Skeletal muscle tissue (tissue), 5 donors: ENCODE measurements around the gene THAP12. TPM values are rescaled to one million over a fixed set of nuclear protein-coding genes. Genes with fewer than 3 reads are reported as not detected.

Experiments
- H3K27ac ChIP-seq: one replicate; pipeline ENCODE4 v1.7.0; 2013; ENCODE audit warnings: mild to moderate bottlenecking, low read depth, low read length, inconsistent platforms
- H3K27me3 ChIP-seq, 3 donors: one replicate each; pipeline ENCODE4 v1.7.0; 2013; ENCODE audit warnings: low read length in 3 of 3; ENCODE audit not compliant: control insufficient read depth in 3 of 3, insufficient read depth in 3 of 3
- H3K36me3 ChIP-seq, 3 donors: one replicate each; pipeline ENCODE4 v1.7.0; 2013; ENCODE audit warnings: low read length in 3 of 3; ENCODE audit not compliant: control insufficient read depth in 3 of 3, insufficient read depth in 3 of 3
- H3K4me1 ChIP-seq, 3 donors: one replicate each; pipeline ENCODE4 v1.7.0; 2013; ENCODE audit warnings: low read length in 3 of 3, mild to moderate bottlenecking in 3 of 3; ENCODE audit not compliant: control insufficient read depth in 3 of 3, insufficient read depth in 3 of 3
- H3K4me3 ChIP-seq, 3 donors: one replicate each; pipeline ENCODE4 v1.7.0; 2013; ENCODE audit warnings: low read length in 3 of 3
- H3K9ac ChIP-seq, 3 donors: one replicate each; pipeline ENCODE4 v1.7.0; 2013; ENCODE audit warnings: low read length in 3 of 3, mild to moderate bottlenecking in 3 of 3, moderate library complexity in 2 of 3, low read depth in 1 of 3
- H3K9me3 ChIP-seq, 3 donors: one replicate each; pipeline ENCODE4 v1.7.0; 2013; ENCODE audit warnings: low read length in 3 of 3; ENCODE audit not compliant: control insufficient read depth in 3 of 3
- small RNA-seq: library from RNA; depleted of rRNA; stranded (forward); fragments of <200 nt; gene quantifications from one replicate; pipeline ENCODE3, GENCODE V24; 2014
- total RNA-seq: library from RNA; depleted of rRNA; stranded (reverse); fragments of >200 nt; gene quantifications from one replicate; pipeline ENCODE4 v1.2.3, GENCODE V29; 2014
- donor health status: Osteomylitis.

The THAP12 gene
- total RNA-seq, 1 donor from 2014 or later, result 35.5 TPM

- peaks cover 0 to 2% (median 2%) of the 10 kb centered on the region in 3 donors for H3K4me1 ChIP-seq
- H3K27me3 ChIP-seq, result peaks cover 0 to 5% (median 0%) of the 10 kb centered on the region in 3 donors
- H3K4me3 ChIP-seq, result no peak overlapping the region
- no peak overlapping the region for H3K9ac ChIP-seq
- no peaks in the 10 kb centered on the region for H3K36me3 ChIP-seq
- H3K9me3 ChIP-seq, result no peaks in the 10 kb centered on the region
- H3K27ac ChIP-seq, result no peak overlapping the region
Measured at GRCh38 chr11:76313913-76314740, 66.8 kb downstream of the THAP12 start.

DNA sequence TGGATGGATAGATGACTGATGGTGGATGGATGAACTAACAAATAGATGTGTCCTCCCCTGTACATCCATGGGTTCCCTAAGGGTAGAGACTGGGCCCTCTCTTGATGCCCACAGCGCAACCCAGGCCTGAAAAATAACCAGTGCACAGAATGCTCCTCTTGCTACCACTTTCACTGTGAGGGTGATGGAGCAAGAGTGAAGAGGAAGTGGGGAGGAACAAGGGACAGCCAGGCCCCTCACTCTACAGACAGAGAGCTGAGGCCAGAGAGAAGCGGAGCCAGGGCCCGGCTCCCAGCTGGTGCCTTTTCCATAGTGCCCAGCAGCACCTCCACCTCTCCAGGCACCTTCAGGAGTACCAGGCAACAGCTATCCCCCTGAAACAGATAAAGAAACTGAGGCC lies 67.7 kb downstream of the THAP12 start:
- Histone ChIP-seq H3K4me3 (no peak overlapping the region), H3K9ac (no peak overlapping the region), H3K27me3 (peaks cover 0 to 5% (median 0%) of the 10 kb centered on the region in 3 donors), H3K9me3 (no peaks in the 10 kb centered on the region), H3K27ac (no peak overlapping the region), H3K36me3 (no peaks in the 10 kb centered on the region), H3K4me1 (no peaks in the 10 kb centered on the region)

- Histone ChIP-seq H3K9ac (no peak overlapping the region), H3K4me1 (peaks cover 0 to 4% (median 2%) of the 10 kb centered on the region in 3 donors), H3K27me3 (peaks cover 0 to 5% (median 0%) of the 10 kb centered on the region in 3 donors), H3K27ac (no peak overlapping the region), H3K9me3 (no peaks in the 10 kb centered on the region), H3K36me3 (no peaks in the 10 kb centered on the region), H3K4me3 (no peak overlapping the region)
Measured at GRCh38 chr11:76310832-76311595, 69.9 kb downstream of the THAP12 start.

GRCh38 chr11:76307978-76308747 lies 72.8 kb downstream of the THAP12 start:
- Histone ChIP-seq H3K36me3 (no peaks in the 10 kb centered on the region), H3K4me3 (no peak overlapping the region), H3K27ac (no peak overlapping the region), H3K4me1 (peaks cover 0 to 4% (median 2%) of the 10 kb centered on the region in 3 donors), H3K9me3 (no peaks in the 10 kb centered on the region), H3K9ac (no peak overlapping the region), H3K27me3 (peaks cover 0 to 5% (median 0%) of the 10 kb centered on the region in 3 donors)

GRCh38 chr11:76307396-76307795 lies 73.5 kb downstream of the THAP12 start:
- H3K9ac ChIP-seq, result no peak overlapping the region
- peaks cover 0 to 4% (median 2%) of the 10 kb centered on the region in 3 donors for H3K4me1 ChIP-seq
- no peak overlapping the region for H3K27ac ChIP-seq
- peaks cover 0 to 5% (median 0%) of the 10 kb centered on the region in 3 donors for H3K27me3 ChIP-seq
- no peaks in the 10 kb centered on the region for H3K36me3 ChIP-seq
- no peak overlapping the region for H3K4me3 ChIP-seq
- H3K9me3 ChIP-seq, result no peaks in the 10 kb centered on the region

- Histone ChIP-seq H3K4me3 (no peak overlapping the region), H3K4me1 (peaks cover 0 to 4% (median 2%) of the 10 kb centered on the region in 3 donors), H3K27ac (no peak overlapping the region), H3K9me3 (no peaks in the 10 kb centered on the region), H3K36me3 (no peaks in the 10 kb centered on the region), H3K27me3 (no peaks in the 10 kb centered on the region), H3K9ac (no peak overlapping the region)
Measured at GRCh38 chr11:76303399-76303798, 77.5 kb downstream of the THAP12 start.

DNA sequence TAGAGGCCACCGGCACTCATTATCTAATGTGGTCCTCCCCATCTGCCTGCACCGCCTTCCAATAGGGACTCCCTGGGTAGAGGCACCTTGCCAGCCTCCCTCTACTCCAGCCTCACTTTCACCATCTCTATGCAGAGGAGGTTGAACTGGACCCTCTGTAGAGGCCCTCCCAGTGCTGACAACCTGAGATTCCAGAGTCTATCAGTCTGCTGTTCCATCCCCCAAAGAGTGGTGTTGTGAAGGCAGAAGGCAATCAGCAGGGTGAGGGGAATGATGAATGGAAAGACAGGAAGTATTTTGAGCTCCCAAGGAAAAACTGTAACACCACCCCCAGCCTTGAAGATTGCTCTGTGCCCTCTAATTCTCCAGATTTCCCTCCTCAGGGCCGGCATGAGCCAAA lies 77.9 kb downstream of the THAP12 start:
- Histone ChIP-seq H3K4me3 (no peak overlapping the region), H3K27me3 (no peaks in the 10 kb centered on the region), H3K27ac (no peak overlapping the region), H3K9me3 (no peaks in the 10 kb centered on the region), H3K4me1 (peaks cover 0 to 4% (median 2%) of the 10 kb centered on the region in 3 donors), H3K9ac (no peak overlapping the region), H3K36me3 (no peaks in the 10 kb centered on the region)

Small RNA genes lying within 50 kb of the gene (small RNA-seq; reads per million reads assigned to genes)
- not detected for gene RF00019

Other genes starting within 250 kb of the THAP12 start
- gene WNT11, start 174.6 kb downstream of the THAP12 start, total RNA-seq, result 18.3 TPM
- 5.7 TPM for gene GVQW3, start 191 bp upstream of the THAP12 start, total RNA-seq
- gene EMSY, start 63.9 kb upstream of the THAP12 start, total RNA-seq, result 11.0 TPM